Measurements from ENCODE around the gene ZBTB14.
A peak's percentile ranks its signal among the peaks of the same experiment; 100 is the strongest.

The ZBTB14 gene

DNA sequence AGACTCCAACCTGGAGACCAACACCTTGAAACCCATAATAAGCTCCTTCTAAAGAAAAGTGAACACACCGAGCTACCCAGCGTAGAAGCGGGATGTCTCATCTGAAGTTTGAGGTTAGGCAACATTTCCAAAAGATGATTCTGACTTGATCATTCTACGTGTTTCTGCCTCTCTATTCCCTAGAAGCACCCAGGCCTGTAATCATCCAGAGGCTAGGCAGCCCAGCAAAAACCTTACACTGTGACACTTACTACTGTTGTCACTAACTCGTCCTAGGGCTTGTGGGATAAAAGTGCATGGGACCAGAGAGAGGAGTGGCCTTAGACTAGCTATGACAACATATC, 1.4 kb downstream of the ZBTB14 start:
- H3K4me1 ChIP-seq (ENCODE audit: control insufficient read depth in 1 of 2, insufficient read depth in 2 of 2, low read length in 2 of 2) = peaks cover 9 to 15% of the 10 kb centered on the region in 2 donors
- no peaks in the 10 kb centered on the region for H3K9me3 ChIP-seq (ENCODE audit: control insufficient read depth in 1 of 2, low read length in 2 of 2)
- H3K27me3 ChIP-seq (ENCODE audit: control insufficient read depth in 1 of 2, insufficient read depth in 2 of 2, low read length in 2 of 2) = peaks cover 0 to under 1% of the 10 kb centered on the region in 2 donors
- peak overlapping the region; percentile 91 for H3K27ac ChIP-seq (ENCODE audit: low read depth, low read length)
- H3K9ac ChIP-seq (ENCODE audit: low read depth in 1 of 2, low read length in 2 of 2) = peak overlapping the region; percentile 73 to 81
- H3K36me3 ChIP-seq (ENCODE audit: control insufficient read depth in 1 of 2, insufficient read depth in 2 of 2, low read length in 2 of 2) = peaks cover 13 to 15% of the 10 kb centered on the region in 2 donors
- H3K4me3 ChIP-seq (ENCODE audit: low read depth in 1 of 2, low read length in 2 of 2) = peak overlapping the region; percentile 77 to 95

DNA sequence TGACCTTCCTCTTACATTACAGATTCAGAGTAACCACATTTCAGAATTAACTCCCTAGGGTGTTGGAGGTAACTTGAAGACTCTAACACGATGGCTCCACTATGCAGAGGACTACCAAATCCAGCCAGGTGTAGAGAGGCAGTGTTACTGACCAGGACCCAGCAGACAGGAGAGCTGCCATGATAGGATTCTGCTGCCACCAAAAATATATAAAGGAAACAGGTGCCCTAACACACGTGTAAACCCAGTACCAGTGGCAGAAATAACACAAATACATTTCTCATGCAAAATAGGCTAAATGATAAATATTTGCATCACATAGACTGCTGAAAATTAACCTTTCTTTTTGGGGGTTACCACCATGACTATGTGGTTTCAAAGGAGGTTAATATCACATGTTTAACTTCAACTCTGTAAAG, 7.0 kb downstream of the ZBTB14 start:
- Histone ChIP-seq H3K9me3 (ENCODE audit: control insufficient read depth in 1 of 2, low read length in 2 of 2) (no peaks in the 10 kb centered on the region), H3K27ac (ENCODE audit: low read depth, low read length) (no peak overlapping the region), H3K9ac (ENCODE audit: low read depth in 1 of 2, low read length in 2 of 2) (no peak overlapping the region), H3K4me3 (ENCODE audit: low read depth in 1 of 2, low read length in 2 of 2) (no peak overlapping the region), H3K36me3 (ENCODE audit: control insufficient read depth in 1 of 2, insufficient read depth in 2 of 2, low read length in 2 of 2) (peaks cover 13 to 15% of the 10 kb centered on the region in 2 donors), H3K4me1 (ENCODE audit: control insufficient read depth in 1 of 2, insufficient read depth in 2 of 2, low read length in 2 of 2) (peaks cover under 1 to 4% of the 10 kb centered on the region in 2 donors), H3K27me3 (ENCODE audit: control insufficient read depth in 1 of 2, insufficient read depth in 2 of 2, low read length in 2 of 2) (no peaks in the 10 kb centered on the region)

DNA sequence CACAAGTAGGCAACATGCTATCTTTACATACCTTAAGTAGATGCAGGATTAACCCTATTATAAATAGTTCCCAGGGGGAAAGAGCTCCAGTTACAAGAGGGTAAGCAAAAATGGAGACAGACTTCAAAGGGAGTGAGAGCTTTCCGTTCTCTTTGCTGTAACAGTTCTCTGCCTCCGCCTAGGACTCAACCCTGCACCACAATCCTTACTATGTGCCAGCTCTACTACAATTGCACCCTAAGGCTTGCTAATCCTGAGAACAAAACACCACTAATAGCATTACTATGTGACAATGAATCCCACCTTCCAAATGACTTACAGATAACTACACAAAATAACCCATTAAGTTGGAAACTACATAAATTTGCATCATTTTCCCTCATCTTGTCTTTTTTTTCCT, 7.7 kb downstream of the ZBTB14 start:
- H3K4me1 ChIP-seq (ENCODE audit: control insufficient read depth in 1 of 2, insufficient read depth in 2 of 2, low read length in 2 of 2) = no peaks in the 10 kb centered on the region
- no peaks in the 10 kb centered on the region for H3K9me3 ChIP-seq (ENCODE audit: control insufficient read depth in 1 of 2, low read length in 2 of 2)
- H3K36me3 ChIP-seq (ENCODE audit: control insufficient read depth in 1 of 2, insufficient read depth in 2 of 2, low read length in 2 of 2) = peaks cover 13 to 15% of the 10 kb centered on the region in 2 donors
- H3K27ac ChIP-seq (ENCODE audit: low read depth, low read length) = no peak overlapping the region
- H3K4me3 ChIP-seq (ENCODE audit: low read depth in 1 of 2, low read length in 2 of 2) = no peak overlapping the region
- H3K9ac ChIP-seq (ENCODE audit: low read depth in 1 of 2, low read length in 2 of 2) = no peak overlapping the region
- H3K27me3 ChIP-seq (ENCODE audit: control insufficient read depth in 1 of 2, insufficient read depth in 2 of 2, low read length in 2 of 2) = no peaks in the 10 kb centered on the region

DNA sequence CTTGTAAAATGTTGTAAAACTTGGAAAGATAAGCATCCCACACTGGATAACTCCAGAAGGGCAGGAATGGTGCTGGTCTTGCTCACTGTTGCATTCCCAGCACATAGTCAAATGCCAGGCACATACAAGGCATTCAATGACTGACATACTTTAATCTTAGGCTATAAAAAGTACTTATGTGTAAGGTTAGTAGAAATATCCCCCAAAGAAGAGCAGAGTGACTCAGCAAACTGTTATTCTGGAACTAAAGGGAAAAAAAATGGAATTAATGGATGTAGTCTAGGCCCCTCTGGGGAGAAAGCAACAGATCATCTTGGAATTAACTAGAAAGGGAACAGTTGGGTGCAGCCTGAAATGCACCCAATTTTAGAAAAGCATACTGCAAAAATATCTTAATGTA, 9.0 kb downstream of the ZBTB14 start:
- H3K27me3 ChIP-seq (ENCODE audit: control insufficient read depth in 1 of 2, insufficient read depth in 2 of 2, low read length in 2 of 2) = no peaks in the 10 kb centered on the region
- H3K9ac ChIP-seq (ENCODE audit: low read depth in 1 of 2, low read length in 2 of 2) = no peak overlapping the region
- H3K4me3 ChIP-seq (ENCODE audit: low read depth in 1 of 2, low read length in 2 of 2) = no peak overlapping the region
- peaks cover 9 to 13% of the 10 kb centered on the region in 2 donors for H3K36me3 ChIP-seq (ENCODE audit: control insufficient read depth in 1 of 2, insufficient read depth in 2 of 2, low read length in 2 of 2)
- H3K4me1 ChIP-seq (ENCODE audit: control insufficient read depth in 1 of 2, insufficient read depth in 2 of 2, low read length in 2 of 2) = no peaks in the 10 kb centered on the region
- H3K9me3 ChIP-seq (ENCODE audit: control insufficient read depth in 1 of 2, low read length in 2 of 2) = no peaks in the 10 kb centered on the region
- no peak overlapping the region for H3K27ac ChIP-seq (ENCODE audit: low read depth, low read length)

DNA sequence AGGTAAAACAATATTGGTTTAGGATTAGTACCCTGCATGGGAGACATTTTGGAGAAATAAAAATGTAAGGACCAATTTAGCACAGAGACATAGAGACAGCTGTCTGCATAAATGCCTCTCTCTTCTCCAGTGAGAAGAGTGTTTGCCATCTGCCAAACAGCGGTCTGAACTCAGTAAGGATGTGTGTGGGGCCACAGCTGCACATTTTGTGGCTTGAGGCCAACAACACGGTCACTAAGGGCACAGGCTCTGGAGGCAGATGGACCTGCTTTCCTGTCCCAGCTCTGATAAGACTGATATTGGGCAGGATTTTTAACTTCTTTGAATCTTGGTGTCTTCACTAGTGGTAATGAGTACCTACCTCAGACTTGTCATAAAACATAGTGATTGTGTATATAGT, 10.2 kb downstream of the ZBTB14 start:
- Histone ChIP-seq H3K36me3 (ENCODE audit: control insufficient read depth in 1 of 2, insufficient read depth in 2 of 2, low read length in 2 of 2) (peaks cover 0 to 1% of the 10 kb centered on the region in 2 donors), H3K4me1 (ENCODE audit: control insufficient read depth in 1 of 2, insufficient read depth in 2 of 2, low read length in 2 of 2) (no peaks in the 10 kb centered on the region), H3K9ac (ENCODE audit: low read depth in 1 of 2, low read length in 2 of 2) (no peak overlapping the region), H3K9me3 (ENCODE audit: control insufficient read depth in 1 of 2, low read length in 2 of 2) (no peaks in the 10 kb centered on the region), H3K27ac (ENCODE audit: low read depth, low read length) (no peak overlapping the region), H3K4me3 (ENCODE audit: low read depth in 1 of 2, low read length in 2 of 2) (no peak overlapping the region), H3K27me3 (ENCODE audit: control insufficient read depth in 1 of 2, insufficient read depth in 2 of 2, low read length in 2 of 2) (no peaks in the 10 kb centered on the region)

DNA sequence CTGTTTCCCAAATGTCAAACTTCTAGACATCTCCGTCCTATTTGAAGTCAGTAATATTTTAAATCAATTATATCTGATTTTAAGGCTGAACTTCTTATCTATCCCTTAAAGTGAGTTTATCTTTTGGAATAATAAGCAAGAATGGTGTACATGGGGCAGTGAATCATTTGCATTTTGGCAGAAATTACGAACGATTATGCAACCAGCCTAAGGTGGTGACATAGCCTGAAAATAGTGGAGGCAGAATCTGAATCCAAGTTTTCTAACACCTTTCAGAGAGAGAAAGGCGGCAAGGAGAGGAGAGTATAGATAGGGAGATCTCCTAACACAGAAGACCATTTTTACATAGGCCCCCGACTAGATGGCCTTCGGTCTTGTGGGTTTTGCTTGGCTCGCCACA, 10.7 kb downstream of the ZBTB14 start:
- H3K9ac ChIP-seq (ENCODE audit: low read depth in 1 of 2, low read length in 2 of 2) = no peak overlapping the region
- no peak overlapping the region for H3K4me3 ChIP-seq (ENCODE audit: low read depth in 1 of 2, low read length in 2 of 2)
- no peak overlapping the region for H3K27ac ChIP-seq (ENCODE audit: low read depth, low read length)
- no peaks in the 10 kb centered on the region for H3K27me3 ChIP-seq (ENCODE audit: control insufficient read depth in 1 of 2, insufficient read depth in 2 of 2, low read length in 2 of 2)
- H3K36me3 ChIP-seq (ENCODE audit: control insufficient read depth in 1 of 2, insufficient read depth in 2 of 2, low read length in 2 of 2) = no peaks in the 10 kb centered on the region
- no peaks in the 10 kb centered on the region for H3K9me3 ChIP-seq (ENCODE audit: control insufficient read depth in 1 of 2, low read length in 2 of 2)
- H3K4me1 ChIP-seq (ENCODE audit: control insufficient read depth in 1 of 2, insufficient read depth in 2 of 2, low read length in 2 of 2) = no peaks in the 10 kb centered on the region

DNA sequence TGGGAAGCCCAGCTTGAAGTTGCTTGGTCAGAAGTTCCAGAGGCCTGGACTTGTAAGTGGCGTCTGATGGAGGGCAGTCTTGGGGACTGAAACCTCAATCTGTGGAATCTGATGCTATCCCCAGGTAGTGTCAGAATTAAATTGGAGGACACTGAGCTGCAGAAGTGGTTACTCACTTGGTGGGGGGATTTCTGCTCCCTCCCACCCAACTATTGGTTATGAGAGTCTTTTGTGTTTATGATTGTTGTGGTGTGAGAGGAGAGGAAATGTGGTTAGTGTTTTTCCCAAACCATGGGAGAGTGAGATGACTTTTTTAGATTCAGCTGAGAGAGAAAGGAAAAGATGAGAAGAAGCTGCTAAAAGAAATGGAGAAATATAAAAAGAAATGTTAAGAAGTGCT, 12.8 kb downstream of the ZBTB14 start:
- Histone ChIP-seq H3K4me1 (ENCODE audit: control insufficient read depth in 1 of 2, insufficient read depth in 2 of 2, low read length in 2 of 2) (no peaks in the 10 kb centered on the region), H3K27me3 (ENCODE audit: control insufficient read depth in 1 of 2, insufficient read depth in 2 of 2, low read length in 2 of 2) (no peaks in the 10 kb centered on the region), H3K36me3 (ENCODE audit: control insufficient read depth in 1 of 2, insufficient read depth in 2 of 2, low read length in 2 of 2) (no peaks in the 10 kb centered on the region), H3K9me3 (ENCODE audit: control insufficient read depth in 1 of 2, low read length in 2 of 2) (no peaks in the 10 kb centered on the region), H3K9ac (ENCODE audit: low read depth in 1 of 2, low read length in 2 of 2) (no peak overlapping the region), H3K27ac (ENCODE audit: low read depth, low read length) (no peak overlapping the region), H3K4me3 (ENCODE audit: low read depth in 1 of 2, low read length in 2 of 2) (no peak overlapping the region)

DNA sequence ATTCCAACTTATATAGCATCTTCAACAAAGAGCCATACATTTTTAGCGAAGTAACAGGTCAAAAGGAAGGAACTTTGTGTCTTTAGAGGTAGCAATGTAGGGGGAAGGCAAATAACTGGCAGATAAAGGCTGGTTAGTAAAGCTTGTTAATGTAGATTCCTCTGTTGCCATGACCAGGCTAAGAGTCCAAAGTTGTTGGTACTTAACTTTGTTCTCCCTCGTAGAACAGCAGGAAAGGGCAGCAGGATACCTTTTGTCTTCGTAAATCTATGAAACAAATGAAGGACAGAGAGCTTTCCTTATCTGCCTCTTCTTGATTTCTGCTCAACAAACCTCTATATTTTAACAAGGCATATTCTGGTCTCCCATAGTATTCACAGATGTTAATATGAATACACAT, 18.6 kb downstream of the ZBTB14 start:
- Histone ChIP-seq H3K4me3 (ENCODE audit: low read depth in 1 of 2, low read length in 2 of 2) (no peak overlapping the region), H3K27ac (ENCODE audit: low read depth, low read length) (no peak overlapping the region), H3K27me3 (ENCODE audit: control insufficient read depth in 1 of 2, insufficient read depth in 2 of 2, low read length in 2 of 2) (no peaks in the 10 kb centered on the region), H3K4me1 (ENCODE audit: control insufficient read depth in 1 of 2, insufficient read depth in 2 of 2, low read length in 2 of 2) (no peaks in the 10 kb centered on the region), H3K36me3 (ENCODE audit: control insufficient read depth in 1 of 2, insufficient read depth in 2 of 2, low read length in 2 of 2) (no peaks in the 10 kb centered on the region), H3K9ac (ENCODE audit: low read depth in 1 of 2, low read length in 2 of 2) (no peak overlapping the region), H3K9me3 (ENCODE audit: control insufficient read depth in 1 of 2, low read length in 2 of 2) (no peaks in the 10 kb centered on the region)

DNA sequence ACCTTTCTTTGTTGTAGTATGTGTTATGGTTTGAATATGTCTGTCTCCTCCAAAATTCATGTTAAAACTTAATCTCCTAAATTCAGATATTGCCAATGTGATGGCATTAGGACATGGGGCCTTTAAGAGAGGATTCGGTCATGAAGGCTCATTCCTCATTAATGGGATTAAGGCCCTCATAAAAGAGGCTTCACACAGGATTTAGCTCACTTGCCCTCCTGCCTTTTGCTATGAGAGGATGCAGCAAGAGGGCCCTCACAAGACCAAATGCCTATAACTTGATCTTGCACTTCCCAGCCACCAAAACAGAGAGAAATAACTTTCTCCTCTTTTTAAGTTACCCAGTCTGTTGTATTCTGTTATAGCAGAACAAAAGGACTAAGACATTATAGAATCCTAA, 19.7 kb downstream of the ZBTB14 start:
- Histone ChIP-seq H3K4me1 (ENCODE audit: control insufficient read depth in 1 of 2, insufficient read depth in 2 of 2, low read length in 2 of 2) (no peaks in the 10 kb centered on the region), H3K27me3 (ENCODE audit: control insufficient read depth in 1 of 2, insufficient read depth in 2 of 2, low read length in 2 of 2) (no peaks in the 10 kb centered on the region), H3K36me3 (ENCODE audit: control insufficient read depth in 1 of 2, insufficient read depth in 2 of 2, low read length in 2 of 2) (no peaks in the 10 kb centered on the region), H3K9me3 (ENCODE audit: control insufficient read depth in 1 of 2, low read length in 2 of 2) (no peaks in the 10 kb centered on the region), H3K27ac (ENCODE audit: low read depth, low read length) (no peak overlapping the region), H3K9ac (ENCODE audit: low read depth in 1 of 2, low read length in 2 of 2) (no peak overlapping the region), H3K4me3 (ENCODE audit: low read depth in 1 of 2, low read length in 2 of 2) (no peak overlapping the region)

DNA sequence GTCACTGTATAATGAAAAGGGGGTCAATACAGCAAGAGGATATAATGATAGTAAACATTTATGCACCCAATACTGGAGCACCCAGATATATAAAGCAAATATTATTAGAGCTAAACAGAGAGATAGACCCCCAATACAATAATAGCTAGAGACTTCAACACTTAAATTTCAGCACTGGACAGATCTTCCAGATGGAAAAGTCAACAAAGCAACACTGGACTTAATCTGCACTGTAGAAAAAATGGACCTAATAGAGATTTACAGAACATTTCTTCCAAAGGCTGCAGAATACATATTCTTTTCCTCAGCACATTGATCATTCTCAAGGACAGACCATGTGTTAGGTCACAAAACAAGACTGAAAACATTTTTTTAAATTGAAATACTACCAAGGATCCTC, 26.7 kb downstream of the ZBTB14 start:
- Histone ChIP-seq H3K4me3 (ENCODE audit: low read depth in 1 of 2, low read length in 2 of 2) (no peak overlapping the region), H3K9me3 (ENCODE audit: control insufficient read depth in 1 of 2, low read length in 2 of 2) (no peaks in the 10 kb centered on the region), H3K36me3 (ENCODE audit: control insufficient read depth in 1 of 2, insufficient read depth in 2 of 2, low read length in 2 of 2) (no peaks in the 10 kb centered on the region), H3K27me3 (ENCODE audit: control insufficient read depth in 1 of 2, insufficient read depth in 2 of 2, low read length in 2 of 2) (no peaks in the 10 kb centered on the region), H3K9ac (ENCODE audit: low read depth in 1 of 2, low read length in 2 of 2) (no peak overlapping the region), H3K27ac (ENCODE audit: low read depth, low read length) (no peak overlapping the region), H3K4me1 (ENCODE audit: control insufficient read depth in 1 of 2, insufficient read depth in 2 of 2, low read length in 2 of 2) (no peaks in the 10 kb centered on the region)

DNA sequence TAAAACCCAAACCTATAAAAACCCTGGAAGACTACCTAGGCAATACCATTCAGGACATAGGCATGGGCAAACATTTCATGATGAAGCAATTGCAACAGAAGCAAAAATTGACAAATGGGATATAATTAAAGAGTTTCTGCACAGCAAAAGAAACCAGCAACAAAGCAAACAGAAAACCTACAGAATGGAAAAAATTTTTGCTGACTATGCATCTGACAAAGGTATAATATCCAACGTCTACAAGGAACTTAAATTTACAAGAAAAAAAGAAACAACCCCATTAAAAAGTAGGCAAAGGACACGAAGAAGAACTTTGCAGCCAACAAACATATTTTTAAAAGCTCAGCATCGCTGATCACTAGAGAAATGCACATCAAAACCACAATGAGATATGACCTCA, 28.8 kb downstream of the ZBTB14 start:
- Histone ChIP-seq H3K27ac (ENCODE audit: low read depth, low read length) (no peak overlapping the region), H3K27me3 (ENCODE audit: control insufficient read depth in 1 of 2, insufficient read depth in 2 of 2, low read length in 2 of 2) (no peaks in the 10 kb centered on the region), H3K4me3 (ENCODE audit: low read depth in 1 of 2, low read length in 2 of 2) (no peak overlapping the region), H3K9ac (ENCODE audit: low read depth in 1 of 2, low read length in 2 of 2) (no peak overlapping the region), H3K9me3 (ENCODE audit: control insufficient read depth in 1 of 2, low read length in 2 of 2) (no peaks in the 10 kb centered on the region), H3K4me1 (ENCODE audit: control insufficient read depth in 1 of 2, insufficient read depth in 2 of 2, low read length in 2 of 2) (no peaks in the 10 kb centered on the region), H3K36me3 (ENCODE audit: control insufficient read depth in 1 of 2, insufficient read depth in 2 of 2, low read length in 2 of 2) (no peaks in the 10 kb centered on the region)

Data from duodenal mucosa (tissue), 2 donors.